ENCODE results near the gene SVIL.
"Not testable (repeated sequence)": the region's sequence is repeated elsewhere in the genome, so short reads cannot be mapped to it uniquely, and the experiment has no call there.

- TF ChIP-seq CTCF (IDR thresholded peaks at IDR 0.05 in 4 of 5, conservative IDR thresholded peaks at IDR 0.05 in 1 of 5); POLR2A (IDR thresholded peaks at IDR 0.05): not testable (repeated sequence)
Measured at GRCh38 chr10:29515104-29515503, 119.7 kb downstream of the SVIL start.
